Stimulated activated naive B cell treated with anti-CD40 and anti-IgM and Interleukin-4, amounts not matched to agents 10 μg/mL and 1 μg/mL and 100 μg/mL, for 72 hours (primary cell): ENCODE measurements around the gene MARCHF4.

Experiments
- ATAC-seq, 2 donors: fragments of 150-1000 bp; cut with Tn5 transposase; replicated peaks; 2 replicates each; pipeline ENCODE4 v1.10.0; 2021; ENCODE audit warnings: moderate library complexity in 1 of 2
- DNase-seq: peaks from one replicate; pipeline ENCODE4 v3.0.0; 2021
- H3K27ac Mint-ChIP-seq: one replicate; pipeline ENCODE4 v1.8.0; 2022; ENCODE audit warnings: mild to moderate bottlenecking, mixed read lengths
- H3K27me3 Mint-ChIP-seq, 2 donors: one replicate each; pipeline ENCODE4 v1.8.0; 2022; ENCODE audit warnings: mixed read lengths in 2 of 2
- H3K36me3 Mint-ChIP-seq, 2 donors: one replicate each; pipeline ENCODE4 v1.8.0; 2022; ENCODE audit warnings: mixed read lengths in 2 of 2, mild to moderate bottlenecking in 1 of 2
- H3K4me1 Mint-ChIP-seq, 2 donors: one replicate each; pipeline ENCODE4 v1.8.0; 2022; ENCODE audit warnings: mixed read lengths in 2 of 2, mild to moderate bottlenecking in 1 of 2
- H3K4me3 Mint-ChIP-seq, 2 donors: one replicate each; pipeline ENCODE4 v1.8.0; 2022; ENCODE audit warnings: mild to moderate bottlenecking in 2 of 2, mixed read lengths in 2 of 2, moderate library complexity in 1 of 2
- H3K9me3 Mint-ChIP-seq, 2 donors: one replicate each; pipeline ENCODE4 v1.8.0; 2022; ENCODE audit warnings: mixed read lengths in 2 of 2, mild to moderate bottlenecking in 1 of 2

Gene MARCHF4

DNA sequence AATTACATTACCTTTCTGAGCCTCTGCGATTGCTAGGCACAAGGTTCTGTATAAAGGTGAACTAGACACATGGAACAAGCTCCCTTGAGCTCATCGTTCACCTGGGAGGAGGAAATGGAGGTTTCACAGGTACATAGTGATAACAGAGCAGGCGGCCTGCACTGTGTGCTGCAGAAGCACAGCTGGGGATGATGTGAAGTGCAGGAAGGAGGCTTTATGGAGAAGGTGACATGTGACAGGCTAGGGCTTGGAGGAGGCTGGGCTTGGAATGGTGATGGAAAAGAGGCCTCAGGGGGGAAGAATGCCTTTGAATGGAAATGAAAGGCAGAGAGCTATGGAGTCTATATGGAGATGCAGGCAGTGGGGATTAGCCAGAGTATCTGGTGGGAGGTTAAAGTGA, 22.9 kb downstream of the MARCHF4 start:
- H3K4me3 Mint-ChIP-seq, result no peak overlapping the region

DNA sequence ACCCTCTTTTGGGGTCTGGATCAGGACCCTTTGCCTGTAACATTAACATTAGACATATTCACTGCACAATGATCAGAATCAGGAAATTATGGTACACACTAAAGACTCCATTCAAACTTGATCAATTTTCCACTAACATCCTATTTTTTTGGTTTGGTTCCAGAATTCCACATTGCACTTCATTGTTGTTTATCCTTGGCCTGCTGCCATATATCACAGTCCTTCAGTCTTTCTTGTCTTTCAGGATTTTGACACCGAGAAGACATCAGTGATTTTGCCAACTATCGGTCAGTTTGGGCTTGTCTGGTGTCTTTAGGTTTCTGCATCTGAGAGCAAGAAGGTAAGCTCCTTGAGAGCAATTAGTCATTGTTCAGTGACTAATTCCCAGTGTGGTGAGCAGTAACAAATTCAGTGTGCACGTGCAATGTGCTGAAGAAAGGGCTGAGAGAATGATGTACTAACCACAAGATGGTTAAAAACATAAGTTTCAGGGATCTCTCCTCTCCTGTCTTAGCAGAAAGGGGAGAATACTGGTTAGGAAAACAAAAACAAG, 23.5 kb downstream of the MARCHF4 start:
- no peak for ATAC-seq
- Mint-ChIP-seq H3K9me3 (peaks cover 0 to 4% of the 10 kb centered on the region in 2 donors), H3K36me3 (no peaks in the 10 kb centered on the region), H3K4me1 (no peaks in the 10 kb centered on the region), H3K4me3 (no peak overlapping the region), H3K27me3 (peaks cover 3 to 7% of the 10 kb centered on the region in 2 donors), H3K27ac (no peak overlapping the region)
- DNase-seq, result no peak

More for the DNA sequence above, 22.9 kb downstream of the MARCHF4 start:
- Mint-ChIP-seq H3K9me3 (peaks cover 0 to 4% of the 10 kb centered on the region in 2 donors), H3K4me1 (no peaks in the 10 kb centered on the region), H3K27me3 (peaks cover 3 to 6% of the 10 kb centered on the region in 2 donors), H3K36me3 (no peaks in the 10 kb centered on the region), H3K27ac (no peak overlapping the region)
- DNase-seq (no peak), ATAC-seq (no peak)

DNA sequence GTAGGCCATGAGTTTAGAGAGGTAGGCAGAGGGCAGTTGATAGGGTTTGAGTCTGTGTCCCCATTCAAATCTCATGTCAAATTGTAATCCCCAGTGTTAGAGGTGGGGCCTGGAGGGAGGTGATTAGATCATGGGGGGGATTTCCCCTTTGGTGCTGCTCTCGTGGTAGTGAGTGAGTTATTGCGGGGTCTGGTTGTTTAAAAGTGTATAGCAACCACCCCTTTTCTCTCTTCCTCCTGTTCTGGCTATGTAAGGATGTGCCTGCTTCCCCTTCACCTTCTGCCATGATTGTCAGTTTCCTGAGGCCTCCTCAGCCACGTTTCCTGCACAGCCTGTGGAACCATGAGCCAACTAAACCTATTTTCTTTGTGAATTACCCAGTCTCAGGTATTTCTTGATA, 25.5 kb downstream of the MARCHF4 start:
- no peak overlapping the region for H3K4me3 Mint-ChIP-seq

DNA sequence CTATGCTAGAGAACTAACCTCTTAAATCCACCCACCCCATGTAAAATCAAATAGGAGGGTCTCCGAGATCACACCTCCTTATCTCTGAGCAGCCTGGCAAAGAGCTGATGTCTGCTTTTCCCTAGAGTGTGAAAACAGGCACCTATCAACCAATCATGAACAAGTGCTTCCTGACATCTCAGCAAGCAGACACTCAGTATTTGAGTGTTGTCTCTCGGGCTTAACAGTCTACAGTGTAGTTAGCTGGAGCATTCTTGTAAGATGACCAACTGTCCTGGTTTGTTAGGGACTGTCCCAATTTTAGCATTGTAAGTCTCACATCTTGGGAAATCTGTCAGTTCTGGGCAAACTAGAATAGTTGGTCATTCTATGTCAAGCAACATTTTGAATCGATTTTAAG, 26.4 kb downstream of the MARCHF4 start:
- peaks cover 6 to 7% of the 10 kb centered on the region in 2 donors for H3K27me3 Mint-ChIP-seq
- peaks cover 0 to 4% of the 10 kb centered on the region in 2 donors for H3K9me3 Mint-ChIP-seq
- DNase-seq (no peak), ATAC-seq (no peak)
- peaks cover 0 to 2% of the 10 kb centered on the region in 2 donors for H3K4me1 Mint-ChIP-seq
- H3K27ac Mint-ChIP-seq, result no peak overlapping the region
- H3K4me3 Mint-ChIP-seq, result no peak overlapping the region
- no peaks in the 10 kb centered on the region for H3K36me3 Mint-ChIP-seq

More for the DNA sequence above, 25.5 kb downstream of the MARCHF4 start:
- no peak overlapping the region for H3K27ac Mint-ChIP-seq
- no peaks in the 10 kb centered on the region for H3K36me3 Mint-ChIP-seq
- ATAC-seq (peak; percentile 61 to 75), DNase-seq (no peak)
- peaks cover 0 to 4% of the 10 kb centered on the region in 2 donors for H3K9me3 Mint-ChIP-seq
- H3K27me3 Mint-ChIP-seq, result peaks cover 3 to 7% of the 10 kb centered on the region in 2 donors
- no peaks in the 10 kb centered on the region for H3K4me1 Mint-ChIP-seq

DNA sequence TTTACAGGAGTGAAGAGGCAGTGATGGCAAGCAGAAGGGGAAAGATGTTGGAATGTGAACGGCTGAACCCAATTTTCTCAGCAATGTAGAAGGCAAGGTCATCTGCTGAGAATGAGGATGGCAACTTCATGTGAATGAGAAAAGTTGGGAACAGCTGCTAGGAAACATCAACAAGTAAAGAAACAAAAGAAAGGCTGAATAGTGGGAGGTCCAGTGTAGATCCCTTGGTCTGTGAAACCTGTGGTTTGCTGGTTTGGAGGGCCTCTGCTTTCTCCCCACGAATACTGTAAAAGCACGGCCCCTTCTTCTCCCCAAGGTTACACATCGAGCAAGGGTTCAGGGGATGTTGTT, 27.4 kb downstream of the MARCHF4 start:
- Mint-ChIP-seq H3K36me3 (no peaks in the 10 kb centered on the region), H3K4me1 (peaks cover 0 to 2% of the 10 kb centered on the region in 2 donors), H3K4me3 (no peak overlapping the region), H3K27me3 (peaks cover 6 to 7% of the 10 kb centered on the region in 2 donors), H3K27ac (no peak overlapping the region), H3K9me3 (no peaks in the 10 kb centered on the region)
- DNase-seq (no peak), ATAC-seq (no peak)

DNA sequence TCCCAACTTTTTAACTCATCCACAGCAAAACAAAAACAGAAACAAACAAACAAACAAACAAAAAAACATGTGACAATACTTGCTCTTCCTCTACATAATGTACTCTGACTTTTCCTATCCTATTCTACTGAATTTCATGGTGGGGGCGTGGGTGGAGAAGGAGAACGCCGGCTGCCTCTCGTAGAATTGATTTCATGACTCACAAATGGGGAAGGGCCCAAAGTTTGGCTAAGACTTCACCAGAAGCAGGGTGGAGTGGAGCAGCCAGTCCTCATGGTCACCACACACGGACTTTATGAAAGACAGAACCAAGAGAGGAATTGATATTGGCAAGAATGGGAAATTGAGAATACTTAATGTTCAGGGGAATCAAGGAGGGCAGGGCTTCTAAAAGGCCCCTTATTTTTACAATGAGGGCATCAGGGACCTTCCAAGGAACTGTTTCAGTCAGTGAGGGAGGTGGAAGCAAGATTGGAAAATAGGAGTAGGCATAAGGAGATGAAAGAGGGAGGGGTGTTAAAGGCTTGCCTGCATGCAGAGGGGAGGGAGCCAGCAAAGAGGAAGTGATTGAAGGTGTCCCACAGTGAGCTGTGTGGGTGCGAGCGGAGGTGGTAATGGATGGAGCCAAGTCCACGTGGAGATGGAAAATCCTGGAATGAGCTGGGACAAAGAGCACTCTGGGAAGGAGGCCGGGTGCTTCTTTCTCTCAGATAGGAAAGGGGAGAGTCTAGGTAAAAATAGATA, 27.9 kb downstream of the MARCHF4 start:
- Mint-ChIP-seq H3K4me3 (no peak overlapping the region), H3K9me3 (peaks cover 0 to 1% of the 10 kb centered on the region in 2 donors), H3K4me1 (peaks cover 0 to 2% of the 10 kb centered on the region in 2 donors), H3K36me3 (no peaks in the 10 kb centered on the region), H3K27ac (no peak overlapping the region), H3K27me3 (peaks cover 6 to 10% of the 10 kb centered on the region in 2 donors)
- DNase-seq (no peak), ATAC-seq (no peak)

DNA sequence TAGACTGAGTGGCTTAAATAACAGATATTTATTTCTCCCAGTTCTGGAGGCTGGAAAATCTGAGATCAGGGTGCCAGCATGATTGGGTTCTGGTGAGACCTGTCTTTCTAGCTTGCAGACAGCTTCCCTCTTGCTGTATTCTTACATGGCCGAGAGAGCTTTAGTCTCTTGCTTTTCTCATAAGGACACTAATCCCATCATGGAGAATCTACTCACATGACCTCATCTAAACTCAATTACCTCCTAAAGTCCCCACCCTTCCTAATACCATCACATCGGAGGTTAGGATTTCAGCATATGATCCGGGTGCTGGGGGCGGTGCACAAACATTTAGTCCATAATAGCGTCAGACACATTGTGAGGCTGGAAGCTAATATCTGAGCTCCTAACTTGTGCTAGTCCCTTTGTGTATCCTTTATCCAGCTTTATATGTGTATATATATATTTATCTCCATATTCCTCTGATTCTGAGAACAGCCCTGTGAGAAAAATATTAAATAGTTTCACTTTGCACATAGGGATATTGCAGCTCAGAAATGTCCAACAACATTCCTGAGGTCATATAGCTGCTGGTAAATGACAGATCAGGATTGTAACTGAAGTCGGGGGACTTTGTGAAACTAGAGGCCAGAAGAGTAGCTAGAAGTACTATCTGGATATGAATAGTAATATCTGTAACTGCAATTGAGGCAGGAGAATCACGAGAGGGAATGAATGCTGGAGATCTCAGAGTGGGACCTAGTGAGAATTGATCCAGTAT, 28.9 kb downstream of the MARCHF4 start:
- peaks cover 0 to 2% of the 10 kb centered on the region in 2 donors for H3K4me1 Mint-ChIP-seq
- H3K27ac Mint-ChIP-seq, result no peak overlapping the region
- DNase-seq (no peak), ATAC-seq (no peak)
- H3K36me3 Mint-ChIP-seq, result no peaks in the 10 kb centered on the region
- H3K9me3 Mint-ChIP-seq, result peaks cover 0 to 2% of the 10 kb centered on the region in 2 donors
- H3K27me3 Mint-ChIP-seq, result peaks cover 9 to 19% of the 10 kb centered on the region in 2 donors
- H3K4me3 Mint-ChIP-seq, result no peak overlapping the region

DNA sequence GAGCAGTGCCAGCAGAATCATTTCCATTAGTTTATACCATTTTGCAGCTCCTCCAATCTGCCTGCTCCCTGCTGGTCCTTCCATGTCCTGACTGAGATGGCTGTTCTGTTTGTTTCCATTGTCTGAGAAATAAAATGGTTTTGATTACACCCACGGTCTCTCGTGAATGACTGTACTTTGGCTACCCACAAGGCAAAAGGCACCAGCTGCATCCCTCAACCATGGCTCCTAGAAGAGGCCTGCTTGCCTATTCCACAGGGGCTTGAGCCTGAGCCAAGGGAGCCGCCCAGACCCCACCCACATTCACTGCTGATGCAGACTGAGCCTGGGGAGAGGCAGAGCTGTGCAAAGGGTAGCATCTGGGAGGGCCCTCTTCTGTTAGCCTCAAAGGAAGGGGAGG, 31.2 kb downstream of the MARCHF4 start:
- ATAC-seq (peak in 1 of 2 donors; percentile 18), DNase-seq (no peak)
- H3K27ac Mint-ChIP-seq, result no peak overlapping the region
- peaks cover 14 to 26% of the 10 kb centered on the region in 2 donors for H3K27me3 Mint-ChIP-seq
- no peaks in the 10 kb centered on the region for H3K36me3 Mint-ChIP-seq
- peaks cover 0 to 2% of the 10 kb centered on the region in 2 donors for H3K4me1 Mint-ChIP-seq
- H3K4me3 Mint-ChIP-seq, result no peak overlapping the region
- peaks cover 0 to 2% of the 10 kb centered on the region in 2 donors for H3K9me3 Mint-ChIP-seq

DNA sequence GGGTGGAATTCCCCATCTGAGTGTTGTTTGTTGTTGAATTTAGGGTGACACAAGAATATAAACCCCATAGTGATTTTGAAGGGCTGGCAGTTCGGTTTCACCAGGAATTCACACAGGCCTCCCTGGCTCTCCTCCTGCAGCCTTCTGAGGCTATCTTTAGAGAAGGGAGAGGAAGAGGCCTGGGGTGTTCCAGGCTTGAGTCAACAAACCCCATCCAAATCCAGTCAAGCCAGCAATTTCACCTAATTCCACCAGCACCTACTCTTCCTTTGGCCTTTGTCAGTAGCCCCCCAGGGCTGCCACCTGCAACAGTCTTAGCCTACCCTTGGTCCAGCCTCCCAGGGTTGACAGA, 32.0 kb downstream of the MARCHF4 start:
- Mint-ChIP-seq H3K27ac (no peak overlapping the region), H3K9me3 (peaks cover 0 to 2% of the 10 kb centered on the region in 2 donors), H3K4me3 (no peak overlapping the region), H3K27me3 (peaks cover 14 to 26% of the 10 kb centered on the region in 2 donors), H3K4me1 (peaks cover 0 to 2% of the 10 kb centered on the region in 2 donors), H3K36me3 (no peaks in the 10 kb centered on the region)
- DNase-seq (no peak), ATAC-seq (no peak)

DNA sequence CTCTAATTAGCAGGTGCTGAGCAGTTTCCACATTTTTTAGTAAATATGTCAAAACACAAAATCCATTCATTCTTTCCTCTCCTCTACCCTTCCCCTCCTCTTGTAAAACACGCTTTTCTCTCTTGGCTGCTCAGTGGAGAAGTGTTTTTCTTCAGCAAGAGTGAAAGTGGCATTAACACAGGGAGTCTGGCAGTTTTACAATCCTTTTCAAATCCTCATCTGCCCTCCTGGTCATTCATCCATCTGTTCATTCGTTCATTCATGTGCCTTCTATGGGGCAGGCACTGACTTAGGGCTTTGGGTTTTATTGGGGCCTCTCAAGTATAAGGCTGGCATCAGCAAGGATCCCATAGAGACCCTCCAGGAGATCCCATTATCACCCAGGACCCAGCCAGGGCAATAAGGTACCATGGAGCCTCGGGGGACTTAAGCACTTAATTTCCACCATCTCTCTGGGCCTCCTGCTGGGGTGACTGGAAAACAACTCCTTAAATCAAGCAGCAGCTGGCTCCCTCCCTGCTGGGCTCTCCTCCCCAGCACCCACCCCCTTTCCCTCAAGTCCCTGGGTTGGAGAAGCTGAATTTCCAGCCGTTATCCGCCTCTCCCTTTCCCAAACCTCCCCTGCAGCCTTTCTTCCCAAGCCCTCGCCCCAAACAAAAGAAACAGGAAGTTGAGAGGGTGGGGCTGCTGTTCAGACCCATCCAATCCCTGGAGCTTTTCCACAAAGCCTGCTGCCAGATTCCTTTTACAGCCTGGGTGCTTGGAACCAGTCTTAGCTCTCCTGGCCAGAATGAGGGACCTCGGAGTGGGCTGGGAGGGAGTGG, 32.6 kb downstream of the MARCHF4 start:
- no peak for DNase-seq
- Mint-ChIP-seq H3K9me3 (peaks cover 0 to 2% of the 10 kb centered on the region in 2 donors), H3K36me3 (no peaks in the 10 kb centered on the region), H3K4me3 (no peak overlapping the region), H3K27ac (no peak overlapping the region), H3K4me1 (peaks cover 0 to 2% of the 10 kb centered on the region in 2 donors), H3K27me3 (peaks cover 13 to 23% of the 10 kb centered on the region in 2 donors)
- no peak for ATAC-seq

DNA sequence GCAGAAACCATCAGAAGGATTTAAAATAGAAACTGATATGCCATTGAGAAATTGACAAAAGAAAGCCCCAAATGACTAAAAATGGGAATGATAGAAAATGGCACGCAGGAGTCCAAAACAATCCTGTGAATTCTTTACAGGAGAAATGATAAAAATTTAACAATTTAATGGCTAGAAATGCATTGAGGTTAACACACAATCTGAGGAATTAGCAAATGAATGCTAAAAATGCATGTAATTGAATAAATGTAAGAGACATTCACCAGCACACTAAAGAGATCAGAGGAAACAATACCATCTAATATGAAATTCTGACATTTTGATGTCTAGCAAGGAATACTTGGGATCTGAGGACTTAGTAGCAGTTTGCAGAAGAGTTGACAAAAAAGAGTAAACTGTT, 37.0 kb downstream of the MARCHF4 start:
- H3K36me3 Mint-ChIP-seq, result no peaks in the 10 kb centered on the region
- H3K27ac Mint-ChIP-seq, result no peak overlapping the region
- H3K9me3 Mint-ChIP-seq, result peaks cover 0 to 2% of the 10 kb centered on the region in 2 donors
- H3K27me3 Mint-ChIP-seq, result peaks cover 12 to 28% of the 10 kb centered on the region in 2 donors
- ATAC-seq (no peak), DNase-seq (no peak)
- H3K4me1 Mint-ChIP-seq, result no peaks in the 10 kb centered on the region
- no peak overlapping the region for H3K4me3 Mint-ChIP-seq

DNA sequence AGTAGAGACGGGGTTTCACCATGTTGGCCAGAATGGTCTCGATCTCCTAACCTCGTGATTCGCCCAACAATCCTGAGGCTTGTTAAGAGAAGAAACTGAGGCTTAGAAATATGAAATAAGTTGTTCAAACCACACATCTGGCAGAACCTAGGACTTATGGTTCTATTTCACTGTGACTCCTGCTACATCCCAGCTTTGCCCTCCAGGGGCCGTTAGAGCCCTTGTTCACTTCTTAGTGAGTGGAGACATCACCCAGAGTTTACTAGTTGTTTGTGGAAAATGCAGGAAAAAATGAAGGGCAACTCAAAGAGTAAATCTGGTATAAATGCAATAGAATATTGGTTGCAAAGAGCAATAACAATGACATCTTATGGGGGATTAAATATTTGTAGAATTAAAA, 43.9 kb downstream of the MARCHF4 start:
- no peak for DNase-seq
- Mint-ChIP-seq H3K9me3 (no peaks in the 10 kb centered on the region), H3K27me3 (peaks cover 0 to 12% of the 10 kb centered on the region in 2 donors), H3K4me1 (no peaks in the 10 kb centered on the region), H3K4me3 (no peak overlapping the region), H3K27ac (no peak overlapping the region), H3K36me3 (no peaks in the 10 kb centered on the region)
- ATAC-seq, result no peak

DNA sequence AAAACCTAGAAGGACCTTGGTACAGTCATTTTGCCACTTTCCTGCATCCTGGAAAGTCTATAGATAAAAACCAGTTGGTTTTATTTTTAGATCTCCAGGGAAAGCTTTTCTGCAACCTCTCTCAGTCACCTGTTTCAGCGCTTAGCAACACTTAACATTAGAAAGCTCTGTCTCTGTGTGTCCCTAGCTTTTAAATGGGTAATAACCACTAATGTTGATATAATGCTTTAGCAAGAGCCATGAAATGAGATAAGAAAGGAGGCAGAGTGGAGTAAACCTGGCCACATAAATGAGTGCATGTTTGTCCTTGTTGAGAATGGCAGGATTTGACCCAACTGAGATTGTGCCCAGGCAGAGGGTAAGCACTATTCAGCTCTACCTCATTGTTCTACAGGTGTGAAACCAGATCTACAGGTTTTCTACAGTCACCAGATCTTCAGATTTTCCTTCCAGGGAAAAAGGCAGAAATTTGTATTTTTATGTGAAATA, 44.8 kb downstream of the MARCHF4 start:
- Mint-ChIP-seq H3K27me3 (peaks cover 0 to 14% of the 10 kb centered on the region in 2 donors), H3K4me1 (no peaks in the 10 kb centered on the region), H3K4me3 (no peak overlapping the region), H3K36me3 (no peaks in the 10 kb centered on the region), H3K9me3 (no peaks in the 10 kb centered on the region), H3K27ac (no peak overlapping the region)
- no peak for DNase-seq
- no peak for ATAC-seq
